G401 (cell line): ENCODE results near the gene MBNL1. TPM values are rescaled to one million over a fixed set of nuclear protein-coding genes. Genes with fewer than 3 reads are reported as not detected.

Experiments used
- DNase-seq: peaks from one replicate; pipeline ENCODE4 v3.0.0-alpha.2; 2015; ENCODE audit warnings: low spot score
- in situ Hi-C: cut with HindIII; loops from 2 replicates; pipeline ENCODE4 v1.10.0; 2016; ENCODE audit warnings: low sequenced_read_pairs, mixed read lengths
- total RNA-seq: library from RNA; depleted of rRNA; stranded (reverse); fragments of >200 nt; shearing (Covaris generic); gene quantifications from 2 replicates; pipeline ENCODE4 v1.2.3, GENCODE V29; 2014

MBNL1 gene
- total RNA-seq, 1 experiment from 2014 or later: 61.2 TPM

DNA sequence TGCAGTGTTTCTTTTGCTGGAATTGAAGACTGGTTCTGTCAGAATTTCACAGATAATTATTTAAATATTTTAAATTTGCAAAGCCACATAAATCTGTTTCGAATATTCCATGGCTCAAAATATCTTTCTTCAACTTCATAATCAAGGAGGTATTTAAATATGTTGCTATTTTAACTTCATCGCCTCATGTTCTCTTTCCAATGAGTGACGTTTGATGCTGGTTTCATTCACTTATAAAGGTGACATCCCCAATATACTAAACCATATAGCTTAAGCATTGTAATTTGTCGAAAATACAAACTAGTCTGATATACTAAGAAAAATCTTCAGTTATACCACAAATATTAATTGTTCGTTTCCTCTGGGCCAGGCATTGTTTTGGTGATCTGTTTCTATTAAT, 22.5 kb downstream of the MBNL1 start:
- in situ Hi-C loops: no loop called here
- no peak for DNase-seq

- DNase-seq: no peak
- in situ Hi-C loops: no loop called here
Observed at GRCh38 chr3:152291649-152292066, 22.9 kb downstream of the MBNL1 start.

DNA sequence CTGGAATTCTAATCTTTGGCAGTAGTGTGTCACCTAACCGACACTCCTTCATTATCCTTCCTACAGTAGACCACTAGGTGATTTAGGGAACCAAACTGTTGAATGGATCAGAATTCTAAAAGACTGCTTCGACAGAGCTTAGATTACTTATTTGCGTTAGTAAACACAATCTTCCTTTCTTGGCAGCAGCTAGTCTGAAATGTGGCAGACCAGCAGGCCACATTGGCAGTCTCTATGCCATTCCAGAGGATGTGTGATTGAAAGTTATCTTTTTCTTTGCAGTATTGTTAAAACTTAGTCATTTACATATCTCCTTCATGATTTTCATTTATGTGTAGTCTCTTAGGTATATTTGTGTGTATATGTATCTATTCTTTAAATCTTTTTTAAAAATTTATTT, 23.6 kb downstream of the MBNL1 start:
- no peak for DNase-seq
- in situ Hi-C loops: no loop called here

GRCh38 chr3:152293347-152294006, 24.7 kb downstream of the MBNL1 start:
- DNase-seq: no peak
- in situ Hi-C loops: no loop called here

- DNase-seq: no peak
- in situ Hi-C loops: no loop called here
Observed at GRCh38 chr3:152295344-152295743, 26.6 kb downstream of the MBNL1 start.

GRCh38 chr3:152295806-152296205, 27.1 kb downstream of the MBNL1 start:
- DNase-seq: no peak
- in situ Hi-C loops: no loop called here

DNA sequence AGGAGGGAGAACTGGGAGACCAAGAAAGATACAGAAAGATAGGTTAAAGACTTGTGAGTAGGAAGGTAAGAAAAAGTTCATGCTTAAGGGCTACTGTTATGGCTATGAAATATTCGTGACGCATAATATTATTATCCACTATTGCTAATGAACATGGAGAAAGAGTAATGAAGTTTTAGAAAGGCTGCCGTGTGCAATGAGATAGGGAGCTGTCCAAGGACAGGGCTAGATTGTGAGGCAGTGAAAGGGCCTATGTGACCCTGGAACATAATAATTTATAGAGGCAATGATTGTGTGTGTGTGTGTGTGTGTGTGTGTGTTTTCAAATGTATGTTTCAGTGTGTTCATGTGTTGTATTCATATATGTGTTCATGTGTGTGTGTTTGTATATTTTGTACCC, 27.7 kb downstream of the MBNL1 start:
- in situ Hi-C loops: no loop called here
- no peak for DNase-seq

GRCh38 chr3:152296971-152297370, 28.2 kb downstream of the MBNL1 start:
- in situ Hi-C loops: no loop called here
- DNase-seq: no peak

DNA sequence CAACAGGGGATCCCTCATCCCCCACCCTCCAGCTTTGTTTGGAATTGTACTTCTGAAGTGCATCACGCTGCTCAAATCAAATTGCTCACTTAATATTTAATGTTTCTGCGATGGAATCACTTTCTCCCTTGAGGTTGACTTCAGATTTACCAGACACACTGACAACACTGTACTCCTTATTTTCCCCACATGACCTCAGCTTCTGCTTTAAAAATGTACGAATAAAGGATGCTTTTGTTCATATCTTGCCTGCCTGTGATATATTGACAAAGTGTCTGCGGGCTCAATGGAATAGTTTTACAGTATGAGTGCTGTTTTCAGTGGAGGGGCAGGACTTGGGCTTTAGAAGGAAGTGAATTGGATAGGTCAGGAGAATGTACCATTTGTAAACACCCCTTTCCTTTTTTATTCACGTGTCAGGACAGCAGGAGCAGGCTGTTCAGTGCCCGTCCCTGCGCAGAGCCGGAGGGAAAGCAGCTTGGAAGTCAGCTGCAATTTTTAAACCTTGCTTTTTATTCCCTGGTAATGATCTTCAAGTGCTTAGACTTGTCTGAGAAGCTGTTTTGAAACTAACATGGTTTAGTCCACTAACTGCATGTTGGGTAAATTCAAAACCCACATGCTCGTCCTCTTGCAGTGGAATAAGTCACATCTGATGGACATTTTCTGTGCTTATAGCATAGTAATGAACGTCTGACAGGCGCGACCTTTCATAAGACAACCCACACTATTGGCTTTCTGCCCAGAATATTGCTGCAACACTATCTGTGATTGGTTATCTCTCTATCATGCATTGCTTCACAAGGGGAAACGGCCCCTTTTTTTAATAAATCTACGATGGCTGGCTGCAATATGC, 29.9 kb downstream of the MBNL1 start:
- in situ Hi-C loops: no loop called here
- DNase-seq: peak; percentile 90

GRCh38 chr3:152299249-152299976, 30.7 kb downstream of the MBNL1 start:
- peak; percentile 77 for DNase-seq
- in situ Hi-C loops: no loop called here

- in situ Hi-C loops: no loop called here
- peak; percentile 44 for DNase-seq
Observed at GRCh38 chr3:152300029-152300731, 31.5 kb downstream of the MBNL1 start.

GRCh38 chr3:152301745-152302181, 33.0 kb downstream of the MBNL1 start:
- peak; percentile 55 for DNase-seq
- in situ Hi-C loops: no loop called here

DNA sequence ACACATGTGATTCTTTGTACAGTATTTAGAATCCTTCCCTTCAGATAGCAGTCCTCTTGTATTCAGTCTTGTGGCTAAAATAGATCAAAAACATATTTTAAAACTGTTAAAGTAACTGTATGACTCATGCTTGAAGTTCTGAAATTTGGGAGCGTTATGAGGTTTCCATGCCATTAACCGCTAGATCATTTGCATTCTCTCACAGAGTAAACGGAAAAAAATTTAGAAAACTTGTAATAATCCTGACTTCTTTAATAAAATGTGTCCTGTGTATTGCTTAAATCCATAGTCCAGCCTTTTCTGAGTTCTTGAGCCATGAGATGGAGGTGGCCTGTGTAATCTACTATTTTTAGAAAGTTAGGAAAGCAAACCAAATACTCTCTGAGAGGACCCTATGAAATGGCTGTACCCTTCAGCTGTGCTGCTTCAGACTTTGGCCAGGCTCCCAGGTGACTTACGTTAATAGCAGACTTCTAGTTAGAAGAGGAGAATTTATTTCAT, 33.8 kb downstream of the MBNL1 start:
- in situ Hi-C loops: no loop called here
- peak; percentile 67 for DNase-seq

GRCh38 chr3:152304160-152304559, 35.4 kb downstream of the MBNL1 start:
- in situ Hi-C loops: no loop called here

GRCh38 chr3:152305075-152305474, 36.3 kb downstream of the MBNL1 start:
- in situ Hi-C loops: loop anchor here (5.0 kb wide), 1 partner anchor 98 kb away; no protein-coding TSS in a partner anchor
- DNase-seq: peak; percentile 38

More at GRCh38 chr3:152304160-152304559, 35.4 kb downstream of the MBNL1 start:
- no peak for DNase-seq

DNA sequence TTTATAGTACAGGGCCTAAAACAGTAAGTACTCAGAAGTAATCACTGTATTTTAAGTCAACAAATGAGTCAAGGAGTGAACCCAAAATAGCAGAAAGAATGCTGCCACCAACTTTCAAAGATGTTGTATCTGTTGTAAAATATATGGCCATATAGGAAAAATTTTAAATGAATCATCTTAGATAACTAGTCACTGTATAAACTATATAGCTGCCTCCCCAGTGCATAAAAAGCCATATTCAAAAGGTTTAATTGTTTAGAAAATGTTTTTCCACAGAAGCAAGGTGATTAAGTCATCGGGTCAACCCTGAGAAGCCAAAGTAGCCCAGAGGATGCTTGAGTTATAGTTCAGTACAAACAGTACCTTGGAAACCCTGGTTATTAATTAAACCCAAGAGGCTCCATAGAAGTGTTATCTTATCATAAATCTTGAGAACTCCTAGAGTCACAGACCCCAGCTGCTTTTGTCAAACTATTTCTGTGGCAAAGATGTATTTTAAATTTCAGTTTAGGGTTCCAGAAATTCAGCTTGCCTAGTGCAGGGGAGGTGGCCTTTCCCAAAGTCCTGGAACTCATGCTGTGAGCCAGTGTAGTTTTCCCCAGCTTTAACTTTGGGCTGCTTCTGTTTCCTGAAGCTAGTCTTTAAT, 39.2 kb downstream of the MBNL1 start:
- in situ Hi-C loops: loop anchor here (5.0 kb wide), 1 partner anchor 101 kb away; no protein-coding TSS in a partner anchor
- DNase-seq: no peak

- in situ Hi-C loops: loop anchor here (5.0 kb wide), 1 partner anchor 101 kb away; no protein-coding TSS in a partner anchor
- no peak for DNase-seq
Observed at GRCh38 chr3:152308475-152308844, 39.7 kb downstream of the MBNL1 start.

DNA sequence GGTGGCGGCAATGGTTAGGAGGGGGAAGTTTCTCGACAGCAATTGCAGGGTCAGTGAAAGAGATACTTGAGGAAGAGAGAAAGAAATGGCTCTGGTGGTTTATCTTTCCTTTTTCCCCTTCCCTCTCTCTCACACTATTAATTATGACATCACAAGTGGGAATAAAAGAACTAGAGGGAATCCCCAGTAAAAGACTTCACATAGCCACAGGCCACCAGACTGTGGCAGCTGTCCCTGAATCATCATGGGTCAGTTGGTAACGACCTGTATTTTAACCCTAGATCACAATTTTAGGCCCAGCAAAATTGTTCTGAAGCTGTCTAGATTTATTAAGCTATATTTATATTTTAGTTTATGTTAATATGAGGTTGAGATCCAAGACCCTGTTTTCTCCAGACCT, 40.3 kb downstream of the MBNL1 start:
- in situ Hi-C loops: loop anchor here (5.0 kb wide), 1 partner anchor 102 kb away; no protein-coding TSS in a partner anchor
- DNase-seq: no peak
